Chondrocyte (in vitro differentiated cells): ENCODE results near the gene ROBO2. TPM values are rescaled to one million over a fixed set of nuclear protein-coding genes. Genes with fewer than 3 reads are reported as not detected.

Source experiments
- DNase-seq: peaks from one replicate; pipeline ENCODE4 v3.0.0; 2021; ENCODE audit warnings: mixed read lengths, low spot score
- H3K27ac Mint-ChIP-seq: one replicate; pipeline ENCODE4 v1.8.0; 2021; ENCODE audit warnings: mild to moderate bottlenecking, moderate library complexity, mixed read lengths; ENCODE audit not compliant: unreplicated experiment
- H3K27me3 Mint-ChIP-seq: 2 replicates; pipeline ENCODE4 v1.8.0; 2021; ENCODE audit warnings: low read depth, mixed read lengths
- H3K36me3 Mint-ChIP-seq: 2 replicates; pipeline ENCODE4 v1.8.0; 2021; ENCODE audit warnings: low read depth, mixed read lengths
- H3K4me1 Mint-ChIP-seq: 2 replicates; pipeline ENCODE4 v1.8.0; 2021; ENCODE audit warnings: low read depth, mild to moderate bottlenecking, mixed read lengths
- H3K4me3 Mint-ChIP-seq: one replicate; pipeline ENCODE4 v1.8.0; 2021; ENCODE audit warnings: mild to moderate bottlenecking, moderate library complexity, mixed read lengths; ENCODE audit not compliant: unreplicated experiment
- H3K9me3 Mint-ChIP-seq: 2 replicates; pipeline ENCODE4 v1.8.0; 2021; ENCODE audit warnings: low read depth, mixed read lengths
- total RNA-seq: library from RNA; stranded (reverse); gene quantifications from 3 replicates; pipeline ENCODE4 v1.2.1, GENCODE V29; 2021
- TF ChIP-seq, protein P1 (sequence below): fragments of 200-600 bp; sonication (generic); IDR thresholded peaks from 2 replicates; pipeline ENCODE4 v1.5.0; 2021; ENCODE audit warnings: antibody characterized with exemption, mild to moderate bottlenecking, moderate library complexity

Gene ROBO2
- total RNA-seq, 1 donor from 2014 or later, result 1.7 TPM

DNA sequence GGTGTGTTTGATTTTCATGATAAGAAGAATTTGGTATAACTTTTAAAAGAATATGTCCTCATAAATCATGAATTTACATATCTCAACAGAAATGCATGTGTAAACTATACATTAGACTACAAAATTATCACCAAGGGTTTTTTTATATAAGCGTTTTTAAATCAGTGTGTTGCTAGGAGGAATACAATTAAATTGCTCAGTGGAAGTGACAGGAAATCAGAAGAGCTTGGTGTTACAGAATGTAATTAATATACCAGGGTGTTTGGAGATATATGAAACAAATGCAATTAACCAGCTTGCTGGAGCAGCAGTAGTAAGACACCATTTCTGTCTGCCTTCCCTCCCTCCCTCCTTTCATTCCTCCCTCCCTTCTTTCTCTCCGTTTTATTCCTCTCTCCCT lies 2.4 kb downstream of the ROBO2 start:
- H3K4me3 Mint-ChIP-seq, result no peak overlapping the region
- TF ChIP-seq, protein P1, sequence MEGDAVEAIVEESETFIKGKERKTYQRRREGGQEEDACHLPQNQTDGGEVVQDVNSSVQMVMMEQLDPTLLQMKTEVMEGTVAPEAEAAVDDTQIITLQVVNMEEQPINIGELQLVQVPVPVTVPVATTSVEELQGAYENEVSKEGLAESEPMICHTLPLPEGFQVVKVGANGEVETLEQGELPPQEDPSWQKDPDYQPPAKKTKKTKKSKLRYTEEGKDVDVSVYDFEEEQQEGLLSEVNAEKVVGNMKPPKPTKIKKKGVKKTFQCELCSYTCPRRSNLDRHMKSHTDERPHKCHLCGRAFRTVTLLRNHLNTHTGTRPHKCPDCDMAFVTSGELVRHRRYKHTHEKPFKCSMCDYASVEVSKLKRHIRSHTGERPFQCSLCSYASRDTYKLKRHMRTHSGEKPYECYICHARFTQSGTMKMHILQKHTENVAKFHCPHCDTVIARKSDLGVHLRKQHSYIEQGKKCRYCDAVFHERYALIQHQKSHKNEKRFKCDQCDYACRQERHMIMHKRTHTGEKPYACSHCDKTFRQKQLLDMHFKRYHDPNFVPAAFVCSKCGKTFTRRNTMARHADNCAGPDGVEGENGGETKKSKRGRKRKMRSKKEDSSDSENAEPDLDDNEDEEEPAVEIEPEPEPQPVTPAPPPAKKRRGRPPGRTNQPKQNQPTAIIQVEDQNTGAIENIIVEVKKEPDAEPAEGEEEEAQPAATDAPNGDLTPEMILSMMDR, result no peak
- no peak overlapping the region for H3K27ac Mint-ChIP-seq
- H3K36me3 Mint-ChIP-seq, result no peaks in the 10 kb centered on the region
- peaks cover 28% of the 10 kb centered on the region for H3K4me1 Mint-ChIP-seq
- no peak for DNase-seq
- peaks cover 8% of the 10 kb centered on the region for H3K27me3 Mint-ChIP-seq
- peaks cover 3% of the 10 kb centered on the region for H3K9me3 Mint-ChIP-seq

DNA sequence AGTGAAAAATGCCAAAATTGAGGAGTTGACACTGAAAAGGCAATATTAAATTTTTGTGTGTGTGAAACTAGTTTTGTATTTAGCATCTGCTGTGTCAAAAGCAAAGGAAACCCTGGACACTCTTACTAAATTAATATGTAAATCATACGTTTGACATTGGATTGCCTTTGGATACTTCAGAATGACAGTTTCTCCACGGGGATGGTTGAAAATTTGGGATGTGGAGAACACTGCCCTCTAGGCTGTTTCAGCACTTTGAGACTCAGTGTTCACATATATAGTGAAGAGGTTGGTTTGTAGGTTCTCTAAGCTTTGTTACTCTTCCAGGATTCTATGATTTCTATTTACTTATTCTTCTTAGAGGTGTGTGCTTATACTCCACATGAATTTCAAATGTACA lies 3.0 kb downstream of the ROBO2 start:
- Mint-ChIP-seq H3K9me3 (peaks cover 3% of the 10 kb centered on the region), H3K36me3 (no peaks in the 10 kb centered on the region), H3K4me3 (no peak overlapping the region), H3K4me1 (peaks cover 28% of the 10 kb centered on the region), H3K27me3 (peaks cover 5% of the 10 kb centered on the region), H3K27ac (no peak overlapping the region)
- TF ChIP-seq, protein P1, result peak; percentile 76
- DNase-seq, result no peak

DNA sequence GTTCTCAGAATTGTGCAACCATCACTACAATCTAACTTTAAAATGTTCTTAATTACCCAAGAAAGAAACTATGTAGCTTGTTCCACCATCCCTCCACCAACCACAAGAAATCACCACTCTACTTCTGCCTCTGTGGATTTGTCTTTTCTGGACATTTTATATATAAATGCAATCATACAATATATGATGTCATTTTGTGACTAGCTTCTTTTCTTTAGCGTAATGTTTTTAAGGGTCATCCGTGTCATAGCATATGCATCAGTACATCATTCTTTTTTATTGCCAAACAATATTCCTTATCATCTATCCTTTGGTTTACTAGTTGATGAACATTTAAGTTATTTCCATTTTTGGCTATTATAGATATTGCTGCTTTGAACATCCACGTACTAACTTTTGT lies 5.8 kb downstream of the ROBO2 start:
- Mint-ChIP-seq H3K27ac (no peak overlapping the region), H3K4me1 (peaks cover 15% of the 10 kb centered on the region), H3K9me3 (peaks cover 3% of the 10 kb centered on the region), H3K36me3 (no peaks in the 10 kb centered on the region), H3K27me3 (peaks cover 5% of the 10 kb centered on the region), H3K4me3 (no peak overlapping the region)
- DNase-seq, result no peak
- TF ChIP-seq, protein P1, result no peak

DNA sequence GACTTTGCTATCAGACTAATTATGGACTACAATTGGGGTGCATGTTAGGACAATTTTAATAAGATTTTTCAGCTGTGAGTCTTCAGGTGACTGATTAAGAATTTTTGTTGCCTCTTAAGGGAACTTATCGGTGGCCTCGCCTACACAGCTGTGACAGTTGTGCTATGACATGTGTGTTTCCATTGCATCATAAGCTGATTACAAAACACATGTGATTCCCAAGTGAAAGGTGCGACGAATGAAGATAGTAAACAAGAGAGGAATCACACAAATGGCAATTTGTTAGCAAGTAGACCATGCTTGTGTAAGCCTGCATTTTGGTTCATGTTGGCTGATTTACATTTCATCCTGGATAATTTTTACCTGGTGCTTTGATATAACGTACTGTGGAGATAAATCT lies 8.3 kb downstream of the ROBO2 start:
- H3K4me3 Mint-ChIP-seq, result no peak overlapping the region
- H3K9me3 Mint-ChIP-seq, result peaks cover 3% of the 10 kb centered on the region
- H3K4me1 Mint-ChIP-seq, result peaks cover under 1% of the 10 kb centered on the region
- no peaks in the 10 kb centered on the region for H3K27me3 Mint-ChIP-seq
- no peak overlapping the region for H3K27ac Mint-ChIP-seq
- DNase-seq, result no peak
- H3K36me3 Mint-ChIP-seq, result no peaks in the 10 kb centered on the region
- TF ChIP-seq, protein P1, result no peak

DNA sequence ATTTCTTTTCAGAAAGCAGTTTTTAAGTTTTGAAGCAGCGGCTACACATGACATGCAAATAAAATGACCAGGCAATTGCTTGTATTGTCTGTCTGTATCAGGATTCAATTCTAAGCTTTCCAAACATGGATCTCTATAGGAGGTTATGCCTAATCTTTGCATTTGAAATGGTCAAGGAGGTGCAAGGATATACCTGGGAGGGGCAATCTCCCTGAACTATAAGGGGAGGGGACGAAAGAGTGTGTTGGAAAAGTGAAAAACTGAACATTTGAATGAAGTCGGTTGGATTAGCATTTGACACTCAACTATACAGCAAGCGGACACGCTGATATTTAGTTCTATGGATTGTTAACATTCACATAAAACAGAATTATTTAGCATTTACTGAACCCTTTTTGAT lies 11.7 kb downstream of the ROBO2 start:
- Mint-ChIP-seq H3K27me3 (no peaks in the 10 kb centered on the region), H3K27ac (no peak overlapping the region), H3K9me3 (no peaks in the 10 kb centered on the region), H3K4me1 (peaks cover 8% of the 10 kb centered on the region), H3K4me3 (no peak overlapping the region), H3K36me3 (no peaks in the 10 kb centered on the region)
- TF ChIP-seq, protein P1, result no peak
- DNase-seq, result no peak
